ENCODE data around the gene PLPPR3. TPM values are rescaled to one million over a fixed set of nuclear protein-coding genes. Genes with fewer than 3 reads are reported as not detected.

Gene PLPPR3
- total and polyA plus RNA-seq, 9 of the 15 experiments (the other 6 are each of a cell fraction or from before 2014, with no cell fraction given), result 0.01 to 48.2 (median 8.6) TPM

GRCh38 chr19:772730-773436 is 48.9 kb downstream of the PLPPR3 start:
- Histone ChIP-seq H3K9ac (ENCODE audit: insufficient read depth in 1 of 2, low read depth in 2 of 2, low read length in 2 of 2) (peak overlapping the region in 1 of 2 experiments; percentile 23; a peak in 1 of 4 replicates), H4K20me1 (replicated peaks; ENCODE audit: control insufficient read depth, insufficient read depth, low read length) (no peaks in the 10 kb centered on the region), H3K27ac (ENCODE audit: extremely low read depth, low read depth, low read length) (no peak overlapping the region), H3K9me3 (replicated peaks; ENCODE audit: control insufficient read depth, insufficient read depth, low read depth, low read length) (no peaks in the 10 kb centered on the region), H3K4me1 (replicated peaks in 1 of 2; ENCODE audit: control insufficient read depth in 2 of 2, insufficient read depth in 2 of 2, low read length in 2 of 2) (peaks cover 0 to 33% of the 10 kb centered on the region in 2 experiments; a peak in 2 of 5 replicates), H2AFZ (ENCODE audit: low read depth, low read length) (0 out of 2 replicates have a peak overlapping the region, but pooled peaks have one; percentile 45), H3K36me3 (ENCODE audit: control insufficient read depth, insufficient read depth, low read length) (no peaks in the 10 kb centered on the region), H3K79me2 (ENCODE audit: control insufficient read depth, insufficient read depth, low read length) (no peaks in the 10 kb centered on the region), H3K9me1 (ENCODE audit: control insufficient read depth, insufficient read depth, low read length) (no peaks in the 10 kb centered on the region), H3K4me2 (ENCODE audit: insufficient read depth, low read length) (no peak overlapping the region), H3K27me3 (ENCODE audit: control insufficient read depth in 2 of 2, insufficient read depth in 2 of 2, low read length in 2 of 2) (no peaks in the 10 kb centered on the region), H3K4me3 (no peak overlapping the region)
- BruUV-seq (replicated peaks), result no TSS peak
- intact Hi-C loops (cut with micrococcal nuclease), result loop anchor here (5.0 kb wide), 1 partner anchor 209 kb away; the partner anchor contains the start of gene WDR18
- ATAC-seq (no peak), DNase-seq (ENCODE audit: extremely low read depth in 1 of 4, low spot score in 3 of 4) (no peak), FAIRE-seq (no peak)
- ChIA-PET CTCF (ENCODE audit: low intra/inter-chr PET ratio) (no interaction called here), POLR2A (interaction anchor here (0.5 to 1.0 kb wide), 3 partner anchors 25 to 36 kb away, joined by 3 to 4 read pairs (median 3); no protein-coding TSS in a partner anchor)
- WGBS (ENCODE audit: insufficient coverage, low coverage, missing lambda C conversion rate), result 77% methylated on average over 17 of the region's 18 CpGs
- TF ChIP-seq HDAC2 (IDR thresholded peaks at IDR 0.05) (peak; percentile 44; the same call in 1 of the 2 replicates), ZBTB7A (IDR thresholded peaks at IDR 0.05; ENCODE audit: borderline replicate concordance, control insufficient read depth, low read depth, low read length) (peak; percentile 52; the same call in 1 of the 2 replicates), SMARCA5 (IDR thresholded peaks at IDR 0.05) (0 out of 2 replicates have a peak, but pooled peaks have one; percentile 18), CCNT2 (IDR thresholded peaks at IDR 0.05; ENCODE audit: borderline replicate concordance, extremely low read depth, insufficient read length, low read depth, low read length) (no peak), COPS2 (conservative IDR thresholded peaks at IDR 0.05) (no peak), RBM25 (IDR thresholded peaks at IDR 0.05; ENCODE audit: low read depth, low read length, severe bottlenecking) (peak; percentile 58), KDM1A (IDR thresholded peaks at IDR 0.05) (peak; percentile 77 to 86), BCOR (IDR thresholded peaks at IDR 0.05) (peak; percentile 95), CHD4 (IDR thresholded peaks at IDR 0.05; ENCODE audit: insufficient read depth, insufficient replicate concordance, low read depth, low read length, poor library complexity, severe bottlenecking) (peak; percentile 55), PCBP1 (IDR thresholded peaks at IDR 0.05; ENCODE audit: low read depth, low read length, poor library complexity, severe bottlenecking) (peak; percentile 22), ADNP (tag; IDR thresholded peaks at IDR 0.05) (peak; percentile 89), RCOR1 (IDR thresholded peaks at IDR 0.05; ENCODE audit: borderline replicate concordance in 1 of 2, low read depth in 2 of 2, low read length in 2 of 2) (peak in 1 of 2 experiments; percentile 64; a peak in 2 of 4 replicates), NCOA6 (IDR thresholded peaks at IDR 0.05) (no peak)
- in situ Hi-C loops (cut with MboI), result loop anchor here (25.0 kb wide), 1 partner anchor 464 kb away; the partner anchor contains the start of genes ATP5F1D, CBARP and MIDN

All from K562 (cell line).